ENCODE results near the gene LMCD1.
A peak's percentile ranks its signal among the peaks of the same experiment; 100 is the strongest.

The LMCD1 gene

GRCh38 chr3:8507496-8507895 is 5.9 kb downstream of the LMCD1 start:
- H3K14ac ChIP-seq (ENCODE audit: low read length), result no peak overlapping the region
- no peak overlapping the region for H3K23ac ChIP-seq (ENCODE audit: low read depth, low read length, poor library complexity)
- H4K91ac ChIP-seq (ENCODE audit: low read depth, low read length, poor library complexity), result no peak overlapping the region
- H3K36me3 ChIP-seq (replicated peaks in 1 of 2; ENCODE audit: control insufficient read depth in 2 of 2, insufficient read depth in 2 of 2, low read length in 2 of 2), result no peaks in the 10 kb centered on the region
- H3K18ac ChIP-seq (ENCODE audit: low read length), result no peak overlapping the region
- no peak overlapping the region for H2BK5ac ChIP-seq (ENCODE audit: low read length)
- DNase-seq (ENCODE audit: low spot score), result no peak
- H2BK120ac ChIP-seq (ENCODE audit: low read depth, low read length), result no peak overlapping the region
- peaks cover 0 to 6% of the 10 kb centered on the region in 2 donors for H3K9me3 ChIP-seq (replicated peaks in 1 of 2; ENCODE audit: control insufficient read depth in 2 of 2, insufficient read depth in 1 of 2, low read depth in 1 of 2, low read length in 2 of 2)
- H3K4me3 ChIP-seq (ENCODE audit: low read length in 2 of 2), result no peak overlapping the region
- no peaks in the 10 kb centered on the region for H3K79me1 ChIP-seq (ENCODE audit: low read depth, low read length)
- H2AK5ac ChIP-seq (ENCODE audit: low read depth, low read length), result no peak overlapping the region
- no peak overlapping the region for H3K27ac ChIP-seq (replicated peaks; ENCODE audit: low read length)
- H2BK12ac ChIP-seq (ENCODE audit: low read length), result no peak overlapping the region
- no peaks in the 10 kb centered on the region for H3K27me3 ChIP-seq (ENCODE audit: control insufficient read depth in 3 of 3, insufficient read depth in 3 of 3, low read depth in 1 of 3, low read length in 3 of 3)
- no CpG with 5 or more reads among the region's 3 CpGs for WGBS, 2 donors (ENCODE audit: extremely low coverage in 2 of 2, insufficient read length in 2 of 2, insufficient replicate concordance in 1 of 2)
- no peak overlapping the region for H3K9ac ChIP-seq (ENCODE audit: low read depth, low read length, poor library complexity)
- no peak overlapping the region for H3K4ac ChIP-seq (ENCODE audit: low read length)
- H2AFZ ChIP-seq (ENCODE audit: low read length), result no peak overlapping the region
- no peak overlapping the region for H4K8ac ChIP-seq (ENCODE audit: low read depth, low read length)
- peaks cover 6 to 10% of the 10 kb centered on the region in 2 donors for H3K4me1 ChIP-seq (ENCODE audit: control insufficient read depth in 2 of 2, insufficient read depth in 1 of 2, low read depth in 1 of 2, low read length in 2 of 2)
- no peak overlapping the region for H3K4me2 ChIP-seq (ENCODE audit: insufficient read depth, low read length, poor library complexity, severe bottlenecking)
- no peak overlapping the region for H2BK15ac ChIP-seq (ENCODE audit: low read length)

GRCh38 chr3:8509961-8510360 is 8.3 kb downstream of the LMCD1 start:
- Histone ChIP-seq H3K9ac (ENCODE audit: low read depth, low read length, poor library complexity) (no peak overlapping the region), H3K9me3 (replicated peaks in 1 of 2; ENCODE audit: control insufficient read depth in 2 of 2, insufficient read depth in 1 of 2, low read depth in 1 of 2, low read length in 2 of 2) (peaks cover 0 to 6% of the 10 kb centered on the region in 2 donors), H3K23ac (ENCODE audit: low read depth, low read length, poor library complexity) (no peak overlapping the region), H3K27ac (replicated peaks; ENCODE audit: low read length) (no peak overlapping the region), H3K79me1 (ENCODE audit: low read depth, low read length) (no peaks in the 10 kb centered on the region), H3K4ac (ENCODE audit: low read length) (no peak overlapping the region), H3K36me3 (replicated peaks in 1 of 2; ENCODE audit: control insufficient read depth in 2 of 2, insufficient read depth in 2 of 2, low read length in 2 of 2) (no peaks in the 10 kb centered on the region), H3K4me3 (ENCODE audit: low read length in 2 of 2) (no peak overlapping the region), H2BK120ac (ENCODE audit: low read depth, low read length) (no peak overlapping the region), H3K27me3 (ENCODE audit: control insufficient read depth in 3 of 3, insufficient read depth in 3 of 3, low read depth in 1 of 3, low read length in 3 of 3) (no peaks in the 10 kb centered on the region), H4K8ac (ENCODE audit: low read depth, low read length) (no peak overlapping the region), H2BK5ac (ENCODE audit: low read length) (no peak overlapping the region), H4K91ac (ENCODE audit: low read depth, low read length, poor library complexity) (no peak overlapping the region), H2AFZ (ENCODE audit: low read length) (no peak overlapping the region), H3K14ac (ENCODE audit: low read length) (no peak overlapping the region), H3K18ac (ENCODE audit: low read length) (peak overlapping the region; percentile 54), H2BK12ac (ENCODE audit: low read length) (no peak overlapping the region), H3K4me1 (ENCODE audit: control insufficient read depth in 2 of 2, insufficient read depth in 1 of 2, low read depth in 1 of 2, low read length in 2 of 2) (peaks cover 0 to 2% of the 10 kb centered on the region in 2 donors), H3K4me2 (ENCODE audit: insufficient read depth, low read length, poor library complexity, severe bottlenecking) (no peak overlapping the region), H2BK15ac (ENCODE audit: low read length) (no peak overlapping the region), H2AK5ac (ENCODE audit: low read depth, low read length) (no peak overlapping the region)
- no peak for DNase-seq (ENCODE audit: low spot score)
- WGBS, 2 donors (ENCODE audit: extremely low coverage in 2 of 2, insufficient read length in 2 of 2, insufficient replicate concordance in 1 of 2), result no CpG with 5 or more reads among the region's 6 CpGs

- Histone ChIP-seq H3K79me1 (ENCODE audit: low read depth, low read length) (no peaks in the 10 kb centered on the region), H3K27ac (replicated peaks; ENCODE audit: low read length) (no peak overlapping the region), H3K36me3 (replicated peaks in 1 of 2; ENCODE audit: control insufficient read depth in 2 of 2, insufficient read depth in 2 of 2, low read length in 2 of 2) (no peaks in the 10 kb centered on the region), H4K8ac (ENCODE audit: low read depth, low read length) (no peak overlapping the region), H3K18ac (ENCODE audit: low read length) (no peak overlapping the region), H2BK15ac (ENCODE audit: low read length) (no peak overlapping the region), H3K9me3 (replicated peaks in 1 of 2; ENCODE audit: control insufficient read depth in 2 of 2, insufficient read depth in 1 of 2, low read depth in 1 of 2, low read length in 2 of 2) (peaks cover 0 to 6% of the 10 kb centered on the region in 2 donors), H3K4me1 (ENCODE audit: control insufficient read depth in 2 of 2, insufficient read depth in 1 of 2, low read depth in 1 of 2, low read length in 2 of 2) (peaks cover 0 to 2% of the 10 kb centered on the region in 2 donors), H3K4ac (ENCODE audit: low read length) (no peak overlapping the region), H3K27me3 (ENCODE audit: control insufficient read depth in 3 of 3, insufficient read depth in 3 of 3, low read depth in 1 of 3, low read length in 3 of 3) (no peaks in the 10 kb centered on the region), H3K4me3 (ENCODE audit: low read length in 2 of 2) (no peak overlapping the region), H2AK5ac (ENCODE audit: low read depth, low read length) (no peak overlapping the region), H4K91ac (ENCODE audit: low read depth, low read length, poor library complexity) (no peak overlapping the region), H2BK5ac (ENCODE audit: low read length) (no peak overlapping the region), H2BK12ac (ENCODE audit: low read length) (no peak overlapping the region), H2BK120ac (ENCODE audit: low read depth, low read length) (no peak overlapping the region), H3K4me2 (ENCODE audit: insufficient read depth, low read length, poor library complexity, severe bottlenecking) (no peak overlapping the region), H3K14ac (ENCODE audit: low read length) (no peak overlapping the region), H3K9ac (ENCODE audit: low read depth, low read length, poor library complexity) (no peak overlapping the region), H3K23ac (ENCODE audit: low read depth, low read length, poor library complexity) (no peak overlapping the region), H2AFZ (ENCODE audit: low read length) (no peak overlapping the region)
- DNase-seq (ENCODE audit: low spot score), result no peak
- WGBS, 2 donors (ENCODE audit: extremely low coverage in 2 of 2, insufficient read length in 2 of 2, insufficient replicate concordance in 1 of 2), result no CpG with 5 or more reads among the region's 1 CpG
Observed at GRCh38 chr3:8512234-8512633, 10.6 kb downstream of the LMCD1 start.

GRCh38 chr3:8516047-8516661 is 14.5 kb downstream of the LMCD1 start:
- Histone ChIP-seq H2BK5ac (ENCODE audit: low read length) (no peak overlapping the region), H3K9ac (ENCODE audit: low read depth, low read length, poor library complexity) (no peak overlapping the region), H3K27ac (replicated peaks; ENCODE audit: low read length) (no peak overlapping the region), H3K27me3 (ENCODE audit: control insufficient read depth in 3 of 3, insufficient read depth in 3 of 3, low read depth in 1 of 3, low read length in 3 of 3) (no peaks in the 10 kb centered on the region), H4K8ac (ENCODE audit: low read depth, low read length) (no peak overlapping the region), H3K4me2 (ENCODE audit: insufficient read depth, low read length, poor library complexity, severe bottlenecking) (no peak overlapping the region), H3K9me3 (replicated peaks in 1 of 2; ENCODE audit: control insufficient read depth in 2 of 2, insufficient read depth in 1 of 2, low read depth in 1 of 2, low read length in 2 of 2) (peaks cover 0 to 9% of the 10 kb centered on the region in 2 donors), H3K4me1 (ENCODE audit: control insufficient read depth in 2 of 2, insufficient read depth in 1 of 2, low read depth in 1 of 2, low read length in 2 of 2) (peaks cover 3 to 6% of the 10 kb centered on the region in 2 donors), H3K23ac (ENCODE audit: low read depth, low read length, poor library complexity) (no peak overlapping the region), H3K18ac (ENCODE audit: low read length) (no peak overlapping the region), H2BK120ac (ENCODE audit: low read depth, low read length) (no peak overlapping the region), H3K4me3 (ENCODE audit: low read length in 2 of 2) (no peak overlapping the region), H2AK5ac (ENCODE audit: low read depth, low read length) (no peak overlapping the region), H3K14ac (ENCODE audit: low read length) (no peak overlapping the region), H3K36me3 (replicated peaks in 1 of 2; ENCODE audit: control insufficient read depth in 2 of 2, insufficient read depth in 2 of 2, low read length in 2 of 2) (no peaks in the 10 kb centered on the region), H3K79me1 (ENCODE audit: low read depth, low read length) (no peaks in the 10 kb centered on the region), H4K91ac (ENCODE audit: low read depth, low read length, poor library complexity) (no peak overlapping the region), H2BK15ac (ENCODE audit: low read length) (no peak overlapping the region), H2BK12ac (ENCODE audit: low read length) (no peak overlapping the region), H3K4ac (ENCODE audit: low read length) (no peak overlapping the region), H2AFZ (ENCODE audit: low read length) (no peak overlapping the region)
- no peak for DNase-seq (ENCODE audit: low spot score)
- WGBS, 2 donors (ENCODE audit: extremely low coverage in 2 of 2, insufficient read length in 2 of 2, insufficient replicate concordance in 1 of 2), result no CpG with 5 or more reads among the region's 9 CpGs

Measured in neuronal stem cell (in vitro differentiated cells).